T-helper 2 cell (primary cell): ENCODE results near the gene DNAJC21.
A peak's percentile ranks its signal among the peaks of the same experiment; 100 is the strongest.
"Not testable (repeated sequence)": the region's sequence is repeated elsewhere in the genome, so short reads cannot be mapped to it uniquely, and the experiment has no call there.

Experiments
- DNase-seq, 5 experiments: peaks; one replicate each; pipeline versions ENCODE4 v3.0.0 to v3.0.0-alpha.2; 2012 to 2022
- total RNA-seq, 2 donors: gene quantifications; one replicate each; lab custom pipeline; 2026; lab: John Stamatoyannopoulos, UW

The DNAJC21 gene
- total RNA-seq, result 90.3 to 98.8 reads per million in 2 donors

GRCh38 chr5:34929134-34929719, at the start of gene DNAJC21:
Gene DNAJC21, plus strand, starts transcription at chr5:34929559. Its CDS starts 261 bp downstream, at chr5:34929820.
- peak; percentile 95 to 98 (median 96) for DNase-seq

DNA sequence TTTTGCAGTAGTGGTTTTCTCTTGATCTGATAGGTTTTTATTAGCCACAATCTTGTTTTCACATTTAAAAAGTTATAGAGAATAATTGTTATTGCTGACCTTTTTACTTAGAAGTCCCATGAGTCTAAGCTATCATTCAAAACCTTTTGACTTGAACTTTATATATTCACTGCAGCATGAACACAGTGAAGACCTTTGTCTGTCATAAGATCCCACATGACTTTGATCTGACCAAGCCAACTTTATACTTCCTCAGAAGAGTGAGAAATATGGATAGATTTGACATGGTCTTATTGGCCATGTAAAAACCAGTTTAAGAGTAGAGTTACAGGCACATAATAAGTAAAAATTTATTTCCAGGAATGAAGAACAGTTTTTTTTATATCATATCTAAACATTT, 48.1 kb upstream of the DNAJC21 start:
- DNase-seq, result no peak

- no peak for DNase-seq
Measured at GRCh38 chr5:34886392-34887119, 42.8 kb upstream of the DNAJC21 start.

DNA sequence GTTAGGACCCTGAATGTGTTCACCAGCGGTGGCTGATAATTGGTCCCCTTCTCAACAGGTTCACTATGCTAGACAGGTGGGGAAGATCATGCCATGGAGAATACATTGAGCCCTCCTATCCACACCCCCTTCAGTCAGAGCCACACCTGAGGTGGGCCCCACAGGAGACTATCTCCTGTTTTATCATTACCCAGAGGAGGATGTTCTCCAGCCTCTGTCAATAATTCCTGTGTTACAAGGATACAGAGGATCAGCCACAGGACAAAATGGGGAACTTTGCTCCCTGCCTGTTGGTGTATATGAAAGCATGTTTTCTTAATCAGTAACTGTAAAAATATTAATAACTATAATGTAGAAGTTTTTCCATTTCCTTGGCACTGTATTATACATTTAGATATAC, 40.0 kb upstream of the DNAJC21 start:
- no peak for DNase-seq

DNA sequence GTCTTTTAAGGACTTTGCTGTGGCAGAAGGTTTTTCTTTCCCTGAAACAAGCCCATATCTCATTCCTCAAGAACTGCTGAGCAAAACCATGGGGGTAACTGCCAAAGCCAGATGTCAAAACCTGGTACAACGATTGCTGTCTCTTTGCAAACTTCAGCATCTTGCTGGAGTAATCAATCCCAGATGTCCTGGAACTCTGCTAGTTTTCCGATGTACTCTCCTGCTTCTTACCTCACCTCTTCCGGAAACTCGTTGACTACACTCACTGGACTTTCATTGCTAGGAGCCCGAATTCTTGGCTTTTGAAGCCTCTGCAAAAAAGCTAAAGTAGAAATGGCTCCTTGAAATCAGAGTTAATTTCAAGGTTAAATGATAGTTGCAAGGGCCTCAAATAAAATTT, 37.4 kb upstream of the DNAJC21 start:
- DNase-seq, result no peak

GRCh38 chr5:34892414-34892813, 36.9 kb upstream of the DNAJC21 start:
- DNase-seq, result no peak

DNA sequence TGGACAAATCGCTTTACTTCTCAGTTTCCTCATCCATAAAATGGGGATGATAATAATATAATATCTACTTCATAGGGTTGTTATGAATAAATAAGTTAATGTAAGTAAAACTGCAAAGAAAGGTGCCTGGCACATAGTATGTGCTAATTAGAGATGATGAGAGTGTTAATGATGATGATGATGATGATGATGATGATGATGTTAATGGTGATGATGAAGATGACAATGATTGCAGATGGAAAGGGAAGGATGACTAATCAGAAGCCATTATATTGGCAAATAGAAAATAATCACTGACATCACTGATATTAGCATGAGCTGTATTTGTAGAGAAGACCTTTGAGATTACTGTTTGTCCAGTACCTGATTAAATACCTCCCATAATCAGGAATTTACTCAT, 34.6 kb upstream of the DNAJC21 start:
- DNase-seq, result no peak

DNA sequence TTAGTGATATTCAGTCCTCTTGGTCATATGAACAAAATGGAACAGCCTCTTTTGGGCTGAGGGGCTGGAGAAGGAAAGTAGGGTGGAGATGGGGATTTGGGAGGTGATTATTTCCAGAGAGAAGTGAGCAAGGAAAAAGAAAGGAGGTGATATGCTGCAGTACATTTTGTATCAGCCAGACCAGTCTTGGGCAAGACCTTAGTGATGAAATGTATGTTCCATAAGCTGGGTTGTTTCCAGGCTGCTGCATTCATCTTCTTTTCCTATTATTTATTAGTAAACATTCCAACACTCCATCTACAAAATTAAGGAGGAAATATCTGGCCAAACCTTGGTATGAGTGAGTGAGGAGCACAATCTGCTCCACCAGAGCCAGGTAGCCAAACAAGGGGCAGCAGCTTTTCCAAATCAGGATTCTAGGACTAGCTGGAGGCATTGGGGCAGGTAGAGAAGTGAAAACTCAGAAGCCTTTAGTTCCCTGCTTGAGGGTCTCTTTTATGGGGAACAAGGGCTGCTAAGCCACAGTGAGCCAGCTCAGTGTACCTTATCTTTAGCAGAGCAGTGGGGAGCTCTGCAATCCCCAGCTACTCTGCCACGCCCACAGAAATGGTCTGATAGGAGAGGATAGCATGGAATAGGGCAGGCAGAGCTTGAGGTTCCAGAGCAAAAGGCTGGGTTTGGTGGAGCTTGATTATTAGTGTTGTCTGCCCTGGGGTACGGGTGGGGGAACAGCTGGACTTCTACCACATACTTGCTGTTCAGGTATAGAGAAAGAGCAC, 33.5 kb upstream of the DNAJC21 start:
- DNase-seq, result no peak

- DNase-seq, result no peak
Measured at GRCh38 chr5:34897646-34898045, 31.7 kb upstream of the DNAJC21 start.

DNA sequence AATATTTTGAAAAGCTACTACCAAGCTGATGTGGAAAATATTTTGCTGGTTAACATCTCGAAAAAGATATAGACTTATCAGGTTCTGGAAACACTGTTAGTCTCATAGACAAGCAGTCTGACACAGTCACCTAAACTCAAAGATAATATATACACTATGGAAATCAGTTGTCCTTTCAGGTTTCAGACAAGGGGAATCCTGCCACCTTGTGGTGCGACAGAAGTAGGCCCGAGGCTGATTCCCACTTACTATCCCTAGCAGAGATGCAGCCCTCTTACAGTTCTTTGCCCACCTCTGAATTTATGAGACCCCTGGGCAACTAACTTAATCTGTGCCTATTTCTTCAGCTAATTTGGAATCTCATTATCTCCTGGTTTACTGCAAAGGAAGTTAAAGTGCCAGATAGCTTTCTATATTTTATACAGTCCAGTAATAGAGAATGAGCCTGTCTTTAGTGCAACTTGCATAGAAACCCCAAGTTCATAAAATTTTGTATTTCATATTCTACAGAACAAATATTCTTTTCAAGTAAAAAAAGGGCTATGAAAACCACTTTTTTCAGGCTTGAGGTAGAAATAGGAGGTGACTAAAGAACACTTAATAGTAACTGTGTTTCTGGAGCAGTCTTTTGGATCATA, 31.0 kb upstream of the DNAJC21 start:
- peak in 4 of 5 experiments; percentile 6 to 64 (median 29) for DNase-seq

DNA sequence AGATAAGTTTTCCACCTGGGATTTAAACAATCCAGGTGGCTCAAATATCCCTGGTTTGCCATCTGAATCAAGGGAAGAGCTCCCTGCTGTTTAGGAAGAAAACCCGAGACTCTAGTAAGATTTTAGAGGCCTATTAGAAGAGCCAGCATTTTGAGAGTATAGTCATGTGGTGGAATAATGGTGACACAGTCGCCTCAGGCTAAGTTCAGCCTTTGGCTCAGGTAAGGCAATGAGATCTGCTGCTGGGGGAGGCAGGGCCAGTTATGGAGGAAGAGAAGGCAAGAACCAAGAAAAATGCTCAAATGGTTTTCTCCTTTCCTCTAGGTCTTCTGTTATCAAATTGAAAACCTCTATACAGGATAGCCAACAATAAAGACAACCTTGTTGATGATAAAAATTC, 30.3 kb upstream of the DNAJC21 start:
- no peak for DNase-seq

DNA sequence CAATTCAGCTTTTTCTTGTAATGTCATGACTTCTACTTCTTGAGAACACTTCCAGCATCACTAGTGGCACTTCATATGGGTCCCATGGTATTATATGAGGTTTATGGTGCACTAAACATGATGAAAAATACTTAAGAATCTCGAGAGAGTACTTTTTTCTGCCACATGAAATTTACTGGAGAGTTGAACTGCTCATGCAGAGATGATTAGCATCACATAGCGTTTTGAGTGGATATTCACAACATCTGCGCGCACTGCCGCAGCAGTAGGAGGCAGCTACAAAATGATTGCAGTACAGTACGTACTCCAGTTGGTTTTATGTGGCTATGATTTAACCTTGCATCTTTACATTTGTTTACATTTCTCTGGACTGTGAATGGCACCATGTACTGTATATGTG, 28.7 kb upstream of the DNAJC21 start:
- no peak for DNase-seq

DNA sequence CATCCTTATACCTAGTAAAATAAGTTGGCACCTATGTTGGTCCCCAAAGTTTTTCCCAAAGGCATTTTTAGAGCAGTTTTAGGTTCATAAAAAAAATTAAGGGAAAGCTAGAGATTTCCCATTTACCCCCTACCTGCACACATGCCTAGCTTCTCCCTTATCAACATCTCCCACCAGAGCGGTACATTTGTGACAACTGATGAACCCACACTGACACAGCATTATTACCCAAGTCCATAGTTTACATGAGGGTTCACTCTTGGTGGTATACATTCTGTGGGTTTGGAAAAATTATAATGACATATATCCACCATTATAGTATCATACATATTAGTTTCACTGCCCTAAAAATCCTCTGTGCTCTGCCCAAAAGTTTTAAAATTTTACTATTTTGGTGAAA, 26.1 kb upstream of the DNAJC21 start:
- no peak for DNase-seq

- DNase-seq, result no peak
Measured at GRCh38 chr5:34905564-34905963, 23.8 kb upstream of the DNAJC21 start.

DNA sequence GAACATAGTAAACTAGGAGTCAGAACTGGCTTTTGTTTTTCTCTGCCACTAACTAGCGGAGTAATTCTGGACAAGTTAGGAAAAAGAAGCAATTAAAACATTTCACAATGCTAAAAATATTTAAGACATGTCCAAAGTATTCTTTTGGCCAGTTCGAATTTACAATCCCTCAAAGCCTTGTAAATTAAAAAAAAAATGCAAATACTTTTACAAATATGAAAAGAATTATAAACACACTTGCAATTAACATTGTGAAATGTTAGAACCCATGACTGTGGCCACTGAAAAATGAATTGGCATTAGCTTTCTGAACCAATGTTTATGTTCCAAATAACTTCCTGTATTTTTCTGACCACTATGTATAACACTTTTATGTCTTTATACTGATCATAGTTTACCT, 16.3 kb upstream of the DNAJC21 start:
- DNase-seq, result no peak

DNA sequence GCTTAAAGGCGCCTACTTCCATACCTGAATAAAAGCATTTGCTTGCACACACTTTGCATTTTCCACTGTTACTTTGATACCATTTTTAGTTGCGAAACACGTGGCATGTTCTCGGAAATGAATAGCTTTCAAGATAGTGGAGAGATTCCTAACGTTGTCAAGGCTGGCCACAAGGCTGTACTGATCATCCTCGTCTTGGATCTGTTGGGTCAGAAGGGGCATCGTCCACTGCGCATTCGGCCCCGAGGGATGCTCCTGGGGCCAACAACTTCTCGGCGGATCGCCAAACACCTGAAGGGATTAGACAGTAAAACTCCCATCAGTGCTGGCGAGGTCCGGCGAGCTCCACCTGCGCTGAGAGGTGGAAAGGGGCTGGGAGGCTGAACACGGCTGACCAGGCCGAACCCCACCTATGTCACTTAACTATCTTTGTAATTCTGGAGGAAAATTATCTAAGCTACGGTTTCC, 14.7 kb upstream of the DNAJC21 start:
- DNase-seq, result peak in 1 of 5 experiments; percentile 42

- peak; percentile 78 to 99 (median 91) for DNase-seq
Measured at GRCh38 chr5:34915139-34915855, 14.1 kb upstream of the DNAJC21 start, which contains the start of the genes BRIX1 and RAD1. Gene BRIX1, plus strand, starts transcription at chr5:34915711. Its CDS starts 28 bp downstream, at chr5:34915739. Gene RAD1, minus strand, starts transcription at chr5:34915504. Its CDS starts 612 bp downstream, at chr5:34914892.

GRCh38 chr5:34915856-34916192, 13.5 kb upstream of the DNAJC21 start:
- DNase-seq, result no peak

DNA sequence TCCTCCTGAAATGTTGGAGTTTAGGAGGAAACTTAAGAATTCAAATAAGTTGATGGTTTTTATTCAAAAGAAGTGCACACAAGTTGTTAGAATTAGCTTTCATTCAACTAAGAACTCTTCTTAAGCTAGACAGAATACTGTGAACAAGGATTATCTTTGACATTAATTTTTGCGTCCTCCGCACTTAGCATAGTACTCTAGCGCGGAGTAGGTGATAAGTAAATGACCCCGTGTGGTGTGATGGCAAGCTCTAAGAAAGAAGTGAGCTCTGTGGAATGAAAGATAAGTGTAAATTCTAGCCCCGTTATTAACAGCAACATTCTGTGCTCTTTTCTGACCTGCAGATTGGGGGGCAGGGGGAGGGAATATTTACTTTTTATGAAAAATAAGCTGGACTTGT, 12.8 kb upstream of the DNAJC21 start:
- DNase-seq, result no peak

DNA sequence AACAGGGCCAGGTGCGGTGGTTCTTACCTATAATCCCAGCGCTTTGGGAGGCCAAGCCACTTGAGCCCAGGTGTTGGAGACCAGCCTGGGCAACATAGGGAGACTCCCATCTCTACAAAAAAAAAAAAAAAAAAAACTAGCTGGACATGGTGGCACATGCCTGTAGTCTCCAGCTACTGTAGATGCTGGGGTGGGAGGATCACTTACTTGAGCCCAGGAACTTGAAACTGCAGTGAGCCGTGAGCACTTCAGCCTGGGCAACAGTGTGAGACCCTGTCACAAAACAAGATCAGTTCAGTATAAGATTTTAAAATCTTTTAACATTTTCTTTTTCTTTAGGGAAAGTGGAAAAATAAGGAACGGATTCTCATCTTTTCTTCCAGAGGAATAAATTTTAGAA, 11.3 kb upstream of the DNAJC21 start:
- DNase-seq, result no peak

GRCh38 chr5:34919077-34919476, 10.3 kb upstream of the DNAJC21 start:
- no peak for DNase-seq

DNA sequence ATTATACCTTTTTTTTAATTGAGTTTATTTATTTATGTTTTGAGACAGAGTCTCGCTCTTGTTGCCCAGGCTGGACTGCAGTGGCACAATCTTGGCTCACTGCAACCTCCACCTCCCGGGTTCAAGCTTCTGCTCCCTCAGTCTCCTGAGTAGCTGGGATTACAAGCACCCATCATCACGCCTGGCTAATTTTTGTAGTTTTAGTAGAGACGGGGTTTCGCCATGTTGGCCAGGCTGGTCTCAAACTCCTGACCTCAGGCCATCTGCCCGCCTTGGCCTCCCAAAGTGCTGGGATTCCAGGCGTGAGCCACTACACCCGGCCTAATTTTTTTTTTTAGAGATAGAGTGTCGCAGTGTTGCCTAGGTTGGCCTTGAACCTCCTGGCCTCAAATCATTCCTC, 6.1 kb upstream of the DNAJC21 start:
- DNase-seq, result not testable (repeated sequence)
